Mucosa of rectum (tissue), 2 donors: ENCODE results near the gene KRIT1.

Experiments
- H3K27ac ChIP-seq, 2 donors: one replicate each; pipeline ENCODE4 v1.7.0; 2013; ENCODE audit warnings: inconsistent platforms in 2 of 2, low read depth in 2 of 2, low read length in 2 of 2
- H3K27me3 ChIP-seq, 2 donors: one replicate each; pipeline ENCODE4 v1.7.0; 2013; ENCODE audit warnings: low read length in 2 of 2; ENCODE audit not compliant: control insufficient read depth in 2 of 2, insufficient read depth in 2 of 2
- H3K36me3 ChIP-seq, 2 donors: one replicate each; pipeline ENCODE4 v1.7.0; 2013; ENCODE audit warnings: low read length in 2 of 2; ENCODE audit not compliant: control insufficient read depth in 2 of 2, insufficient read depth in 2 of 2
- H3K4me1 ChIP-seq, 2 donors: one replicate each; pipeline ENCODE4 v1.7.0; 2013; ENCODE audit warnings: low read length in 2 of 2, mild to moderate bottlenecking in 1 of 2; ENCODE audit not compliant: control insufficient read depth in 2 of 2, insufficient read depth in 2 of 2
- H3K4me3 ChIP-seq, 2 donors: one replicate each; pipeline ENCODE4 v1.7.0; 2013; ENCODE audit warnings: low read length in 2 of 2
- H3K9ac ChIP-seq, 2 donors: one replicate each; pipeline ENCODE4 v1.7.0; 2013; ENCODE audit warnings: low read length in 2 of 2, low read depth in 1 of 2, mild to moderate bottlenecking in 1 of 2
- H3K9me3 ChIP-seq, 2 donors: one replicate each; pipeline ENCODE4 v1.7.0; 2013; ENCODE audit warnings: low read length in 2 of 2; ENCODE audit not compliant: control insufficient read depth in 2 of 2
- donor health status: healthy.
- donor health status: Normal muscosa, but diverticular disease.

The KRIT1 gene

GRCh38 chr7:92245487-92246359, at the start of gene KRIT1, which contains the start of gene ANKIB1:
TSS of gene KRIT1 (minus strand) at chr7:92245914. CDS start at chr7:92242135, 3,779 bp downstream.
TSS of gene ANKIB1 (plus strand) at chr7:92245974. CDS start at chr7:92294979, 49,005 bp downstream.
- Histone ChIP-seq H3K9me3 (no peaks in the 10 kb centered on the region), H3K4me3 (peak within 1 kb of the TSS; percentile 87 to 98), H3K27ac (peak within 1 kb of the TSS; percentile 91 to 92), H3K9ac (peak within 1 kb of the TSS; percentile 90 to 95), H3K36me3 (peaks cover 3 to 6% of the 10 kb centered on the region in 2 donors), H3K27me3 (no peaks in the 10 kb centered on the region), H3K4me1 (peaks cover 15 to 23% of the 10 kb centered on the region in 2 donors)

GRCh38 chr7:92295391-92295790, 49.7 kb upstream of the KRIT1 start:
- no peaks in the 10 kb centered on the region for H3K9me3 ChIP-seq
- H3K4me3 ChIP-seq: no peak overlapping the region
- H3K27me3 ChIP-seq: no peaks in the 10 kb centered on the region
- no peaks in the 10 kb centered on the region for H3K36me3 ChIP-seq
- no peak overlapping the region for H3K9ac ChIP-seq
- H3K27ac ChIP-seq: no peak overlapping the region
- H3K4me1 ChIP-seq: peaks cover 0 to 12% of the 10 kb centered on the region in 2 donors

DNA sequence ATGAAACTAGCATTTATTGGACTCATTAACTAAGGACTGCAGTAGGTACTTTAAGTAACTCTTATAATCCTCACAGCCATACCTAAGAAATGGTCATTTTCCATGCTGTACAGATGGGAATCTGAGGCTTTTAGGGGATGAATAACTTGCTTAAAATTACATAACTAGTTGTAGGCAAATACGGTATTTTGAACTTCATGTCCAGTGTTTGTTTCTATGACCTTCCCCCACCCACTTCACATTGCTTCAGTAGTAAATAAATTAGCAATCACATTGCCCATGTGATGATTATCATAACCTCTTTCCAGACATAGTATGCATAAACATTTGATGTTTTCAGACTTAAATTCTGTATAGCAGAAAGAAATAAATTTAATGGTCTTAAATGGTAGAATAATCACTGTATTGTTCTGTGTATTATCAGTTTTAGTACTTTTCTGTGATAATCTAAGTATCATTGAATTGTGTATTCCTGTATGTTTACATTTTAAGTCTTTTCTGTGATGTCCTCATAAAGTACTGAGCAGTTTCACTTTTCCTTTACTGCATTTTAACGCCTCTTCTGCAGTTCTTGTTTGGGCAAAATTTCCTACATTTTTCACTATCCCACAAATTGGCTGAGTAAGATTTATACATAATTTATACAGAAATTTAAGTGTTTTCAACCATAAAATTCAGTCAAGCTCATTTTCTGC, 48.3 kb upstream of the KRIT1 start:
- Histone ChIP-seq H3K4me1 (peaks cover 0 to 12% of the 10 kb centered on the region in 2 donors), H3K36me3 (no peaks in the 10 kb centered on the region), H3K27ac (no peak overlapping the region), H3K9me3 (no peaks in the 10 kb centered on the region), H3K9ac (no peak overlapping the region), H3K4me3 (peak overlapping the region in 1 of 2 donors; percentile 37), H3K27me3 (no peaks in the 10 kb centered on the region)

DNA sequence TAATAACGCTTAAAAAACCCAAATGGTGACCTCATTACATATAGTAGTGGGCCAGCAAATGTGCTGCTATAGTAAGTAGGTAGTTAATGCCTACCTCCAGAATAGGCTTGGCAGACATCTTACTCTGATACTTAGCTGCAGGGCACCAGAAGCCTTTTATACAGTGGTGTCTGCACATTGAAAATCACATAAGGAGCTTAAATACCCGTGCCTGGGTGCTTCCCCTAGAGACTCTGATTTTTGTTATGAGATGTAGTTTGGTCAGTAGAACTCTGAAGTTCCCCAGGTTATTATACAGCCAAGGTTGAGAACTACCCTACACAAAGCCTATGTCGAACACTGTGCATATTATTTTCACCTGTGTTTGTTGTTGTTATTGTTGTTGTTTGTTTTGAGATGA, 47.3 kb upstream of the KRIT1 start:
- no peak overlapping the region for H3K27ac ChIP-seq
- no peaks in the 10 kb centered on the region for H3K9me3 ChIP-seq
- no peak overlapping the region for H3K4me3 ChIP-seq
- no peak overlapping the region for H3K9ac ChIP-seq
- no peaks in the 10 kb centered on the region for H3K36me3 ChIP-seq
- no peaks in the 10 kb centered on the region for H3K27me3 ChIP-seq
- peaks cover 0 to 12% of the 10 kb centered on the region in 2 donors for H3K4me1 ChIP-seq

DNA sequence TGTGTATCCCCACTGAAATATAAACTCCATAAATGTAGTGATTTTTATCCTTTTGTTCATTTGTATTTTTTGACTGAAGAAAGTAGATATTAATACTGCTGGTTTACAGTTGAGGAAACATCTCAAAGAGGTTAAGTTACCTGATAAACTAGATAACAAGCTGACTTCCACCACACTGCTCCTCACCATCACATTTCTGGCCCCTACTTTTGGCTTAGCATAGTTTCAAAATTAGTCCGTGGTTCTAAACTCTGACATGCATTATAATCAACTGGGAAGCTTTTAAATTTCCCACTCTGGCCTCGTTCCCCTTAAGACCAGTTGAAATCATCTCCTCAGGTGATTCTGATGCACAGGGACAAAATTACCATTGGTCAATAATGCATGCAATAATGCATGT, 43.6 kb upstream of the KRIT1 start:
- H3K9me3 ChIP-seq: no peaks in the 10 kb centered on the region
- no peak overlapping the region for H3K4me3 ChIP-seq
- H3K27ac ChIP-seq: no peak overlapping the region

GRCh38 chr7:92282930-92283329, 37.2 kb upstream of the KRIT1 start:
- Histone ChIP-seq H3K36me3 (peaks cover 0 to 5% of the 10 kb centered on the region in 2 donors), H3K9ac (no peak overlapping the region), H3K9me3 (peaks cover 5% of the 10 kb centered on the region in 2 donors), H3K4me3 (no peak overlapping the region), H3K27ac (no peak overlapping the region), H3K4me1 (no peaks in the 10 kb centered on the region), H3K27me3 (no peaks in the 10 kb centered on the region)

More for the DNA sequence above, 43.6 kb upstream of the KRIT1 start:
- no peaks in the 10 kb centered on the region for H3K27me3 ChIP-seq
- no peaks in the 10 kb centered on the region for H3K36me3 ChIP-seq
- no peak overlapping the region for H3K9ac ChIP-seq
- peaks cover 0 to 12% of the 10 kb centered on the region in 2 donors for H3K4me1 ChIP-seq

- Histone ChIP-seq H3K36me3 (peaks cover 0 to 5% of the 10 kb centered on the region in 2 donors), H3K4me1 (no peaks in the 10 kb centered on the region)
These were observed 36.6 kb upstream of the KRIT1 start for GRCh38 chr7:92282221-92282814.

GRCh38 chr7:92281031-92281430, 35.3 kb upstream of the KRIT1 start:
- H3K36me3 ChIP-seq: peaks cover 0 to 5% of the 10 kb centered on the region in 2 donors
- no peaks in the 10 kb centered on the region for H3K27me3 ChIP-seq
- no peak overlapping the region for H3K4me3 ChIP-seq
- no peak overlapping the region for H3K9ac ChIP-seq
- H3K9me3 ChIP-seq: peaks cover 5% of the 10 kb centered on the region in 2 donors
- H3K4me1 ChIP-seq: no peaks in the 10 kb centered on the region
- no peak overlapping the region for H3K27ac ChIP-seq

More at GRCh38 chr7:92282221-92282814, 36.6 kb upstream of the KRIT1 start:
- Histone ChIP-seq H3K27me3 (no peaks in the 10 kb centered on the region), H3K27ac (no peak overlapping the region), H3K9ac (no peak overlapping the region), H3K9me3 (peaks cover 5% of the 10 kb centered on the region in 2 donors), H3K4me3 (no peak overlapping the region)

- Histone ChIP-seq H3K36me3 (peaks cover 0 to 5% of the 10 kb centered on the region in 2 donors), H3K27me3 (no peaks in the 10 kb centered on the region), H3K4me1 (no peaks in the 10 kb centered on the region), H3K4me3 (no peak overlapping the region), H3K9ac (no peak overlapping the region), H3K9me3 (peaks cover 5% of the 10 kb centered on the region in 2 donors), H3K27ac (no peak overlapping the region)
These were observed 33.8 kb upstream of the KRIT1 start for GRCh38 chr7:92279396-92280031.
